Glutamatergic neuron (in vitro differentiated cells): ENCODE data around the gene TET1. TPM values are rescaled to one million over a fixed set of nuclear protein-coding genes. Genes with fewer than 3 reads are reported as not detected.

Source experiments
- DNase-seq: peaks from one replicate; pipeline ENCODE4 v3.0.0; 2022
- H3K27ac Mint-ChIP-seq: one replicate; pipeline ENCODE4 v1.8.0; 2020; ENCODE audit warnings: mild to moderate bottlenecking, mixed read lengths, inconsistent platforms; ENCODE audit not compliant: unreplicated experiment
- H3K27me3 Mint-ChIP-seq: one replicate; pipeline ENCODE4 v1.8.0; 2020; ENCODE audit warnings: mild to moderate bottlenecking, moderate library complexity, mixed read lengths, inconsistent platforms; ENCODE audit not compliant: unreplicated experiment
- H3K36me3 Mint-ChIP-seq: one replicate; pipeline ENCODE4 v1.8.0; 2020; ENCODE audit warnings: mild to moderate bottlenecking, mixed read lengths, inconsistent platforms; ENCODE audit not compliant: unreplicated experiment
- H3K4me1 Mint-ChIP-seq: one replicate; pipeline ENCODE4 v1.8.0; 2020; ENCODE audit warnings: mild to moderate bottlenecking, low read depth, mixed read lengths, inconsistent platforms; ENCODE audit not compliant: unreplicated experiment
- H3K4me3 Mint-ChIP-seq: one replicate; pipeline ENCODE4 v1.8.0; 2020; ENCODE audit warnings: mild to moderate bottlenecking, mixed read lengths, inconsistent platforms; ENCODE audit not compliant: unreplicated experiment
- H3K9me3 Mint-ChIP-seq: one replicate; pipeline ENCODE4 v1.8.0; 2020; ENCODE audit warnings: mild to moderate bottlenecking, moderate library complexity, mixed read lengths, inconsistent platforms; ENCODE audit not compliant: unreplicated experiment
- total RNA-seq: library from RNA; stranded (reverse); fragmentation: NEBNext Ultra II Directional; extraction: Animal tissue kit (Norgen Biotek cat#: 25700); gene quantifications from one replicate; pipeline ENCODE4 v1.2.1, GENCODE V29; 2021; ENCODE audit not compliant: unreplicated experiment
- TF ChIP-seq, protein P1 (sequence below): fragments of 200-600 bp; sonication (generic); IDR thresholded peaks from one replicate; pipeline ENCODE4 v1.5.0; 2021; ENCODE audit not compliant: partially characterized antibody, unreplicated experiment

TET1 gene
- total RNA-seq, 1 donor from 2014 or later, result 31.6 TPM

DNA sequence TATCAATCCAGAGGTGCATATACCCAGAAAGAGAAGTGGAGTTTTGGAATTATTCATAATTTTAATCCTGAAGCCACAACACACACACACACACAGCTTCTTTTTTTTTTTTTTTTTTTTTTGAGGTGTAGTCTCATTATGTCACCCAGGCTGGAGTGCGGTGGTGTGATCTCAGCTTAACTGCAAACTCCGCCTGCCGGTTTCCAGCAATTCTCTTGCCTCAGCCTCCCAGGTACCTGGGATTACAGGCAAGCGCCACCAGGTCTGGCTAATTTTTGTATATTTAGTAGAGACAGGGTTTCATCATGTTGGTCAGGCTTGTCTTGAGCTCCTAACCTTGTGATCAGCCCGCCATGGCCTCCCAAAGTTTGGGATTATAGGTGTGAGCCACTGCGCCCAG is 35.4 kb downstream of the TET1 start:
- DNase-seq, result no peak

GRCh38 chr10:68597407-68597806 is 37.3 kb downstream of the TET1 start:
- no peak for DNase-seq
- no peaks in the 10 kb centered on the region for H3K36me3 Mint-ChIP-seq
- TF ChIP-seq, protein P1, sequence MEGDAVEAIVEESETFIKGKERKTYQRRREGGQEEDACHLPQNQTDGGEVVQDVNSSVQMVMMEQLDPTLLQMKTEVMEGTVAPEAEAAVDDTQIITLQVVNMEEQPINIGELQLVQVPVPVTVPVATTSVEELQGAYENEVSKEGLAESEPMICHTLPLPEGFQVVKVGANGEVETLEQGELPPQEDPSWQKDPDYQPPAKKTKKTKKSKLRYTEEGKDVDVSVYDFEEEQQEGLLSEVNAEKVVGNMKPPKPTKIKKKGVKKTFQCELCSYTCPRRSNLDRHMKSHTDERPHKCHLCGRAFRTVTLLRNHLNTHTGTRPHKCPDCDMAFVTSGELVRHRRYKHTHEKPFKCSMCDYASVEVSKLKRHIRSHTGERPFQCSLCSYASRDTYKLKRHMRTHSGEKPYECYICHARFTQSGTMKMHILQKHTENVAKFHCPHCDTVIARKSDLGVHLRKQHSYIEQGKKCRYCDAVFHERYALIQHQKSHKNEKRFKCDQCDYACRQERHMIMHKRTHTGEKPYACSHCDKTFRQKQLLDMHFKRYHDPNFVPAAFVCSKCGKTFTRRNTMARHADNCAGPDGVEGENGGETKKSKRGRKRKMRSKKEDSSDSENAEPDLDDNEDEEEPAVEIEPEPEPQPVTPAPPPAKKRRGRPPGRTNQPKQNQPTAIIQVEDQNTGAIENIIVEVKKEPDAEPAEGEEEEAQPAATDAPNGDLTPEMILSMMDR, result no peak
- H3K4me3 Mint-ChIP-seq, result no peak overlapping the region
- peaks cover 5% of the 10 kb centered on the region for H3K9me3 Mint-ChIP-seq
- peaks cover 9% of the 10 kb centered on the region for H3K27me3 Mint-ChIP-seq
- H3K4me1 Mint-ChIP-seq, result peaks cover 27% of the 10 kb centered on the region
- no peak overlapping the region for H3K27ac Mint-ChIP-seq

More for the DNA sequence above, 35.4 kb downstream of the TET1 start:
- TF ChIP-seq, protein P1, result no peak
- Mint-ChIP-seq H3K36me3 (no peaks in the 10 kb centered on the region), H3K4me1 (peaks cover 18% of the 10 kb centered on the region), H3K27me3 (peaks cover 9% of the 10 kb centered on the region), H3K9me3 (peaks cover 5% of the 10 kb centered on the region), H3K27ac (no peak overlapping the region), H3K4me3 (no peak overlapping the region)

- TF ChIP-seq, protein P1, result no peak
- DNase-seq, result peak; percentile 28
- Mint-ChIP-seq H3K4me1 (peaks cover 31% of the 10 kb centered on the region), H3K36me3 (no peaks in the 10 kb centered on the region), H3K27ac (peak overlapping the region; percentile 97), H3K4me3 (peak overlapping the region; percentile 87), H3K27me3 (peaks cover 9% of the 10 kb centered on the region), H3K9me3 (peaks cover 6% of the 10 kb centered on the region)
These were observed 39.0 kb downstream of the TET1 start for GRCh38 chr10:68598978-68599770.

DNA sequence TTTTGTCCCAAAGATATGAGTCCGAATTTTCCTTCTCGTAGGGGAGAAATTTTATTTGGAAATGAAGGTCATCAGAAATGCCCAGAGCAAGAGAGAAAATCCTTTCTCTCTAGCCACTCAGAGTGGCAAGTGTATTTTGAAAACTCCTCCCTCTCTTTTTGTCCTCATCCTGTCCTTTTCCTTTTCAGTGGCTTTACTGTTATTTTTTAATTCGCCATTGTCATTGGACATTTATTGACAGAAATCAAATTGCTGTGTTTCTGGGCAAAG is 39.6 kb downstream of the TET1 start:
- Mint-ChIP-seq H3K4me3 (peak overlapping the region; percentile 87), H3K27ac (peak overlapping the region; percentile 97), H3K36me3 (no peaks in the 10 kb centered on the region), H3K4me1 (peaks cover 28% of the 10 kb centered on the region), H3K27me3 (peaks cover 4% of the 10 kb centered on the region), H3K9me3 (peaks cover 6% of the 10 kb centered on the region)
- DNase-seq, result no peak
- TF ChIP-seq, protein P1, result no peak

DNA sequence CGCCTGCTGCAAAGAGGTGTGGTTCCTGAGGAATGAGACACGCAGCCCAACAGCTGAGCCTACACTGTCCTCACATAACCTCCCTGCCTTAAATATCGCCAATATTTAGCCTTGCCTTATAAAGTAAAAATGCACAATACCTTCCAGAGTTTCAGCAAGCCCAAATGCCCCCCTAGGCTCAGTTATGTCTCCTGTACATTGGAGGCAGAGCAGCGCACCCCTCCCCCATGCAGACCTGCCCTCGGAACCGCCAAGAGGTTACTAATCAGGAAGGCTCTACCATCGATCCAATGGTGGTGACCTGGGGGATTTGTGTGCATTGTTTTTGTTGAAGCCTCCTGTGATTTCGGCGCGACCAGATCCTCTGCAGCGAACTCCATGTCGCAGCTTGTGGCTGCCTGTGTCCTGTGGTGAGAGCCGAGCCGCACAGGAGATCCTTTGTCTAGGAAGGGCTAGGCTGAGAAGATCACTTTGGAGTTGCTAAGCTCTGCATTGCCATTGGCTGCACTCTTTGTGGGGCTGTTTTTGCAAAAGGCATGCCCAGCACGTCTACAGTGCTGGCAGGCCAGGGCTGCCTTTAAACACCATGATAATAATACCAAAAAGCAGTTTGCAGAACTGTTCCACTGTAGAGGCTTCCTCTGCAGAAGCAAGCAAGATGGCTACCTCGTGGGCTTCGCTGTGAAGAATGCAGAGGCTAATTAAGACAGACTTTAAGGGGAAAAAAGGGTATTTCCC is 40.1 kb downstream of the TET1 start:
- Mint-ChIP-seq H3K9me3 (peaks cover 6% of the 10 kb centered on the region), H3K27ac (peak overlapping the region; percentile 97), H3K36me3 (no peaks in the 10 kb centered on the region), H3K4me1 (peaks cover 28% of the 10 kb centered on the region), H3K4me3 (peak overlapping the region; percentile 87), H3K27me3 (peaks cover 4% of the 10 kb centered on the region)
- TF ChIP-seq, protein P1, result no peak
- DNase-seq, result peak; percentile 87
